Lower lobe of right lung (tissue), 2 donors: Measurements from ENCODE around the gene ACOT11. TPM values are rescaled to one million over a fixed set of nuclear protein-coding genes. Genes with fewer than 3 reads are reported as not detected.

Experiments
- ATAC-seq, 2 donors: fragments of 200-7000 bp; cut with Tn5 transposase; one replicate each; pipeline ENCODE4 v1.9.1; 2020 to 2022; ENCODE audit warnings: mild to moderate bottlenecking in 2 of 2, moderate library complexity in 2 of 2
- DNase-seq: peaks from one replicate; pipeline ENCODE4 v3.0.0-alpha.2; 2020
- H3K27ac ChIP-seq: fragments of 200-600 bp; one replicate; pipeline ENCODE4 v1.8.0; 2022
- H3K27me3 ChIP-seq: fragments of 200-600 bp; one replicate; pipeline ENCODE4 v1.8.0; 2022; ENCODE audit warnings: low read depth
- H3K36me3 ChIP-seq: fragments of 200-600 bp; one replicate; pipeline ENCODE4 v1.8.0; 2022; ENCODE audit warnings: mild to moderate bottlenecking
- H3K4me1 ChIP-seq: fragments of 200-600 bp; one replicate; pipeline ENCODE4 v1.8.0; 2022
- H3K4me3 ChIP-seq: fragments of 200-600 bp; one replicate; pipeline ENCODE4 v1.8.0; 2022; ENCODE audit warnings: mild to moderate bottlenecking
- H3K9me3 ChIP-seq: fragments of 200-600 bp; one replicate; pipeline ENCODE4 v1.8.0; 2022
- intact Hi-C: fragments of 100-400 bp; cut with DNase I; formaldehyde crosslinking; loops from one replicate; pipeline ENCODE4 v1.11.0; 2022
- total RNA-seq: library from RNA; stranded (reverse); fragmentation: NEBNext Ultra II Directional; extraction: Animal tissue kit (Norgen Biotek cat#: 25700); gene quantifications from one replicate; pipeline ENCODE4 v1.2.1, GENCODE V29; 2021
- TF ChIP-seq, protein P1 (sequence below): fragments of 200-600 bp; IDR thresholded peaks from one replicate; pipeline ENCODE4 v1.8.0; 2022; ENCODE audit warnings: antibody characterized with exemption, mild to moderate bottlenecking
- donor health status: DM: no; HTN: yes; CAD: no; lungs with severe emphysema.

ACOT11 gene
- total RNA-seq, 1 donor from 2014 or later, result 5.0 TPM

DNA sequence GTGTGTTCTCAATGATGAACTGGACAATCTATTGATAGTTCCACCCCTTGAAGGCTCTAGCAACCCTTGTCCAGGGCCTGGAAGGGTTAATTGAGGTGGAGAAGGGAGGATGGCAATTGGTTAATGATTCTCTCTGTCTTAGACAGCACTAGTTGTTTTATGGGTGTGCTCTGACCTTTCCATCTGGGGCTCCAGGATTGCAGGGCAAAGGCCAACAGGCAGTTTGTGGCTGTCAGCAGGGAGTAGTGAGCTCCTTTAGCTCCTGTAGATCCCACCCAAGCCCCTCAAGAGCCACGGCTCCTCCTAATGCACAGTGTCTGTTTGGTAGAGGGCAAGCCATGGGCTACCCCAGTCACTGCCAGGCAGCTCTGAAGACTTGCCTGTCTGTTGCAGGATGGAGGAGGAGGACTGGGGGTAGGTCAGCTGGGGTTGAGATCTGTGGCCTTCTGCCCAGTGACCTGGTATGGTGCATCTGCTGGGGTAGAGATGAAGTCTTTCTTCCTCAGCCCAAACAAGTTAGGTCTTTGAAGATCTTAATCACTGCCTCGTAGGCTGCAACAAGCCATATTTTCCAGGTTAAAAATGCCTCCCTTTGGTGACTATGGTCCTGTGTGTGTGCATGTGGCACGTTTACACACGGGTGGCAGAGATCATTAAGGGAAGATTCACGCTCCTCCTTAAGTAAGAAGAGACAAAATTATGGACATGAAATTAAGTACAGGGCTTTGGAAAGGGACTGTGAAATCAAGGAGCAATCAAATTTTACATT is 101.3 kb downstream of the ACOT11 start:
- no peaks in the 10 kb centered on the region for H3K4me1 ChIP-seq
- TF ChIP-seq, protein P1, sequence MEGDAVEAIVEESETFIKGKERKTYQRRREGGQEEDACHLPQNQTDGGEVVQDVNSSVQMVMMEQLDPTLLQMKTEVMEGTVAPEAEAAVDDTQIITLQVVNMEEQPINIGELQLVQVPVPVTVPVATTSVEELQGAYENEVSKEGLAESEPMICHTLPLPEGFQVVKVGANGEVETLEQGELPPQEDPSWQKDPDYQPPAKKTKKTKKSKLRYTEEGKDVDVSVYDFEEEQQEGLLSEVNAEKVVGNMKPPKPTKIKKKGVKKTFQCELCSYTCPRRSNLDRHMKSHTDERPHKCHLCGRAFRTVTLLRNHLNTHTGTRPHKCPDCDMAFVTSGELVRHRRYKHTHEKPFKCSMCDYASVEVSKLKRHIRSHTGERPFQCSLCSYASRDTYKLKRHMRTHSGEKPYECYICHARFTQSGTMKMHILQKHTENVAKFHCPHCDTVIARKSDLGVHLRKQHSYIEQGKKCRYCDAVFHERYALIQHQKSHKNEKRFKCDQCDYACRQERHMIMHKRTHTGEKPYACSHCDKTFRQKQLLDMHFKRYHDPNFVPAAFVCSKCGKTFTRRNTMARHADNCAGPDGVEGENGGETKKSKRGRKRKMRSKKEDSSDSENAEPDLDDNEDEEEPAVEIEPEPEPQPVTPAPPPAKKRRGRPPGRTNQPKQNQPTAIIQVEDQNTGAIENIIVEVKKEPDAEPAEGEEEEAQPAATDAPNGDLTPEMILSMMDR, result no peak
- intact Hi-C loops, result no loop called here
- no peak for ATAC-seq
- no peak for DNase-seq
- H3K27ac ChIP-seq, result no peak overlapping the region
- H3K27me3 ChIP-seq, result no peaks in the 10 kb centered on the region
- no peak overlapping the region for H3K4me3 ChIP-seq
- no peaks in the 10 kb centered on the region for H3K36me3 ChIP-seq
- H3K9me3 ChIP-seq, result peaks cover 3% of the 10 kb centered on the region

DNA sequence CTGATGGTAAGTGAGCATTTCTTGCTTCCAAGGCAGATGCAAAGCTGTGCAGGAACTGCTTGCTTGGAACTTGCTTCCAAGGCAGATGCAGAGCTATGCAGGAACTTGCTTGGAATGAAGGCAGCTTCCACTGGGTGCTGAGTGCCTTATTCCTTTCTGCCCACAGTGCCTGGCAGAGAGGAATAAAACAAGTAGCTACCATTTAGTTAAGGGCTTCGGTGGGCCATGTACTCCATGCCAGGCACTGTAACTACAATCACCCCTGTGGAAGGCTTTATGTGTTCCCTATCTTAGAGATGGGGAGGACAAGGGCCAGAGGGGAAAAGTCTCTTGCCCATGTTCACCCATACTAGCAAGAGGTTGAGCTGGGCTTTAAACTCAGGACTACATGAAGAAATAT is 101.9 kb downstream of the ACOT11 start:
- H3K9me3 ChIP-seq, result no peaks in the 10 kb centered on the region
- ATAC-seq, result no peak
- no peaks in the 10 kb centered on the region for H3K36me3 ChIP-seq
- no peaks in the 10 kb centered on the region for H3K27me3 ChIP-seq
- TF ChIP-seq, protein P1, result no peak
- no peaks in the 10 kb centered on the region for H3K4me1 ChIP-seq
- intact Hi-C loops, result no loop called here
- no peak overlapping the region for H3K27ac ChIP-seq
- no peak for DNase-seq
- no peak overlapping the region for H3K4me3 ChIP-seq

DNA sequence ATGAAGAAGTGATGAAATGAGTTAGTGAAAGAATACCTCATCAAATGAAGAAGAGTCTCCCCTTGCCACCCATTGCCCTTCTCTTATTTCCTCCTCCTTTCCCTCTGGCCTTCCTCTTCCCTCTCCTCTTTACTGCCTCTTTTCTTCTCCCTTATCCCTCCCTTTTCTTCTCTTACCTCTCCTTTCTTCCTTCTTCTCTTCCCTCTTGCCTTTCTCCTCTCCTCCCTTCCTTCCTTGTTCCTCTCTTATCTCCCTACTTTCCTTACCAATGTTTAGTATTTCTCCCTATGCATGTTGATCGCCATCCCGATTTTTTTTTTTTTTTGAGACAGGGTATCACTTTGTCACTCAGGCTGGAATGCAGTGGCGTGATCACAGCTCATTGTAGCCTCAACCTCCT is 102.4 kb downstream of the ACOT11 start:
- Histone ChIP-seq H3K27me3 (no peaks in the 10 kb centered on the region), H3K27ac (no peak overlapping the region), H3K9me3 (no peaks in the 10 kb centered on the region), H3K36me3 (no peaks in the 10 kb centered on the region), H3K4me1 (no peaks in the 10 kb centered on the region), H3K4me3 (no peak overlapping the region)
- no peak for DNase-seq
- TF ChIP-seq, protein P1, result no peak
- no peak for ATAC-seq
- intact Hi-C loops, result no loop called here

DNA sequence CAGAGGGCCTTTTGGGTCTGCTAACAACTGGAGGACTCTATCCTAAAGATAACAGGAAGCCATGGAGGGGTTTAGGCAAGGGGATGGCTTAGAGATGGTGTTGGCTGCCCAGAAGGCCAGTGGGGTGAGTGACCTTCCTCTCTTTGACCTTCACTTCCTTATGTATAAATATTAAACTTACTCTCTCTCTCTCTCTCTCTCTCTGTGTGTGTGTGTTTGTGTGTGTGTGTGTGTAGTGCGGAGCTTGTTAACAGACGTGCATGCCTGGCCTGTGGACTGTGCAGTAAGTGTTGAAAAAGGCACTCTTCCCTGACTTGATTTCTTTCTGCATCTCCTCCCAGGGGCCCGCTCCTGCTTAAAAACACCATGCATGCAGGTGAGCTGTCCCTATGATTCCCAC is 103.6 kb downstream of the ACOT11 start:
- DNase-seq (no peak), ATAC-seq (no peak)
- no peaks in the 10 kb centered on the region for H3K27me3 ChIP-seq
- H3K4me1 ChIP-seq, result no peaks in the 10 kb centered on the region
- no peak overlapping the region for H3K27ac ChIP-seq
- no peaks in the 10 kb centered on the region for H3K9me3 ChIP-seq
- intact Hi-C loops, result no loop called here
- TF ChIP-seq, protein P1, result no peak
- H3K36me3 ChIP-seq, result no peaks in the 10 kb centered on the region
- no peak overlapping the region for H3K4me3 ChIP-seq

DNA sequence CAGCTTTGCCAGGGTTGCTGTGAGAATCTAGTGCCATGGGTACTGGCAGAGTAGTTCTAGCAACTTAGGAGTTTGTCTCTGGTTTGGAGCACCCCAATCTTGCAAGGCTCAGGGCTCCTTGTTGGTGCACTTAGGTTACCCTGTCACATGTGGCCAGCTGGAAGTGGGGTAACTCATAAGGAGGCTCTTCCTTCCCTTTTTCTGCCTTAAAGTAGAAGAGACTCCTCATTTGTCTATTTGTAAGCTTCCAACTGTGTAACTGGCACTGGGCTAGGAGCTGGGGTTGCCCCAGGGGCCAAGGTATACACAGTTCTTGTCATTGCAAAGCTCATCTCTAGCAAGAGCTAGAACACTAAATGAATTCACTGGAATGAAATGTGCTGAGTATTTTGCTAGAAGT is 104.1 kb downstream of the ACOT11 start:
- DNase-seq, result no peak
- Histone ChIP-seq H3K9me3 (no peaks in the 10 kb centered on the region), H3K27ac (no peak overlapping the region), H3K4me1 (no peaks in the 10 kb centered on the region), H3K4me3 (no peak overlapping the region), H3K36me3 (no peaks in the 10 kb centered on the region), H3K27me3 (no peaks in the 10 kb centered on the region)
- no peak for ATAC-seq
- intact Hi-C loops, result no loop called here
- TF ChIP-seq, protein P1, result no peak
